Skeletal muscle tissue (tissue), 4 donors: Measurements from ENCODE around the gene GTF2H4. TPM values are rescaled to one million over a fixed set of nuclear protein-coding genes. Genes with fewer than 3 reads are reported as not detected.
A peak's percentile ranks its signal among the peaks of the same experiment; 100 is the strongest.
"Not testable (repeated sequence)": the region's sequence is repeated elsewhere in the genome, so short reads cannot be mapped to it uniquely, and the experiment has no call there.

Experiments used
- H3K27ac ChIP-seq: one replicate; pipeline ENCODE4 v1.7.0; 2013; ENCODE audit warnings: mild to moderate bottlenecking, low read depth, low read length, inconsistent platforms
- H3K27me3 ChIP-seq, 3 donors: one replicate each; pipeline ENCODE4 v1.7.0; 2013; ENCODE audit warnings: low read length in 3 of 3; ENCODE audit not compliant: control insufficient read depth in 3 of 3, insufficient read depth in 3 of 3
- H3K36me3 ChIP-seq, 3 donors: one replicate each; pipeline ENCODE4 v1.7.0; 2013; ENCODE audit warnings: low read length in 3 of 3; ENCODE audit not compliant: control insufficient read depth in 3 of 3, insufficient read depth in 3 of 3
- H3K4me1 ChIP-seq, 3 donors: one replicate each; pipeline ENCODE4 v1.7.0; 2013; ENCODE audit warnings: low read length in 3 of 3, mild to moderate bottlenecking in 3 of 3; ENCODE audit not compliant: control insufficient read depth in 3 of 3, insufficient read depth in 3 of 3
- H3K4me3 ChIP-seq, 3 donors: one replicate each; pipeline ENCODE4 v1.7.0; 2013; ENCODE audit warnings: low read length in 3 of 3
- H3K9ac ChIP-seq, 3 donors: one replicate each; pipeline ENCODE4 v1.7.0; 2013; ENCODE audit warnings: low read length in 3 of 3, mild to moderate bottlenecking in 3 of 3, moderate library complexity in 2 of 3, low read depth in 1 of 3
- H3K9me3 ChIP-seq, 3 donors: one replicate each; pipeline ENCODE4 v1.7.0; 2013; ENCODE audit warnings: low read length in 3 of 3; ENCODE audit not compliant: control insufficient read depth in 3 of 3
- total RNA-seq: library from RNA; depleted of rRNA; stranded (reverse); fragments of >200 nt; gene quantifications from one replicate; pipeline ENCODE4 v1.2.3, GENCODE V29; 2014
- donor health status: Osteomylitis.

The GTF2H4 gene
- total RNA-seq, 1 donor from 2014 or later, result 7.3 TPM

DNA sequence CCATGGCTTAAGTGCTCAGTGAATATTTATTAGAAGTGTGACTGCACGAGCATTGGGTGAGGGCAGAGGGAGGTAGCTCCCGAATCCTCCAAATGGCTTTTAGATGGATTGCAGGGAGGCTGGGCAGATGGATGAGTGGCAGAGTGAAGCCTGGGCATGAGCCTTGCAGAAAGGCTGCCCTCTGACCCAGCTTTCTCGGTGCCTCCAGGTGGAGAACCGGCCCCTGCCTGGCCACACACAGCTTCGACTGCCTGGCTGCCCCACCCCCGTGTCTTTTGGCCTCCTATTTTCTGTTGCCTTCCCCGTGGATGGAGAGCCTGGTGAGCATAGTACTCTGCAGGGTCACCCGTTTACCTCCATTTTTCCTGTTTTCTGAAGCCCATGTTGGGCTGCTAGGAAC, 9.5 kb downstream of the GTF2H4 start:
- Histone ChIP-seq H3K9ac (peak overlapping the region in 1 of 3 donors; percentile 33), H3K9me3 (no peaks in the 10 kb centered on the region), H3K27me3 (no peaks in the 10 kb centered on the region), H3K4me3 (no peak overlapping the region), H3K36me3 (peaks cover 50 to 56% (median 51%) of the 10 kb centered on the region in 3 donors), H3K27ac (no peak overlapping the region), H3K4me1 (peaks cover 24 to 32% (median 32%) of the 10 kb centered on the region in 3 donors)

DNA sequence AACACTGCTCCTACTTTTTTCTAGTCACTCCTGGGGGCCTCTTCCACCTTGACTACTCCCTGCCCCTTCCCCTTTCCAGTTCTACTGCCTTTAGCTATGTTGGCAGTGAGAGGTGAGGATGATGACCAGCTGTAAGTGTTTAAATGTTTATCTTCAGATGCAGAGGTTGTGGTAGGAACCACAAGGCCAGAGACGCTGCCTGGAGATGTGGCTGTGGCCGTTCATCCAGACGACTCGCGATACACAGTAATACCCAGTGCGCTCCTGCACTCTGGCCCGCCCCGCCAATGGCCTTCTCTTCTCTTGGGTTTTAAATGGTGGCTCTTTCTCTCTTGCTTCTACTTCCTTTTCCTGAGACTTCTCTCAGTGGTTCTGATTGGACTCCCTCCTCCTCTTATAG, 10.7 kb downstream of the GTF2H4 start:
- no peak overlapping the region for H3K27ac ChIP-seq
- peaks cover 60 to 64% (median 61%) of the 10 kb centered on the region in 3 donors for H3K36me3 ChIP-seq
- H3K27me3 ChIP-seq, result no peaks in the 10 kb centered on the region
- no peak overlapping the region for H3K9ac ChIP-seq
- no peak overlapping the region for H3K4me3 ChIP-seq
- peaks cover 19 to 25% (median 24%) of the 10 kb centered on the region in 3 donors for H3K4me1 ChIP-seq
- H3K9me3 ChIP-seq, result no peaks in the 10 kb centered on the region

DNA sequence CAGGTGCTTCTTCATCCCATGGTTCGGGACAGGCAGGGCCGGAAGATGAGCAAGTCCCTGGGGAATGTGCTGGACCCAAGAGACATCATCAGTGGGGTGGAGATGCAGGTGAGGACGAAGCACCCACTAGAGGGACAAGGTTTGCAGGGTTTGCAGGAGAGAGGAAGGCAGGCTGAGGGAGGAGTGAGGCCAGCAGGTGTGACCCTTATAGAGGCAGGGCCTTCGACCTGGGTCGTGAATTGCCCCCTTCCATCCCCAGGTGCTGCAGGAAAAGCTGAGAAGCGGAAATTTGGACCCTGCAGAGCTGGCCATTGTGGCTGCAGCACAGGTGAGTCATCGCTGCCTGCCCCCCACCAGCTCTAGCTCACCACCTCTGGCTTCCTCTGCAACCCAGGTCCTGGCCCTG, 14.4 kb downstream of the GTF2H4 start:
- Histone ChIP-seq H3K9me3 (no peaks in the 10 kb centered on the region), H3K4me3 (no peak overlapping the region), H3K9ac (no peak overlapping the region), H3K27ac (no peak overlapping the region), H3K36me3 (peaks cover 72 to 78% (median 73%) of the 10 kb centered on the region in 3 donors), H3K27me3 (no peaks in the 10 kb centered on the region), H3K4me1 (peaks cover 8 to 12% (median 10%) of the 10 kb centered on the region in 3 donors)

DNA sequence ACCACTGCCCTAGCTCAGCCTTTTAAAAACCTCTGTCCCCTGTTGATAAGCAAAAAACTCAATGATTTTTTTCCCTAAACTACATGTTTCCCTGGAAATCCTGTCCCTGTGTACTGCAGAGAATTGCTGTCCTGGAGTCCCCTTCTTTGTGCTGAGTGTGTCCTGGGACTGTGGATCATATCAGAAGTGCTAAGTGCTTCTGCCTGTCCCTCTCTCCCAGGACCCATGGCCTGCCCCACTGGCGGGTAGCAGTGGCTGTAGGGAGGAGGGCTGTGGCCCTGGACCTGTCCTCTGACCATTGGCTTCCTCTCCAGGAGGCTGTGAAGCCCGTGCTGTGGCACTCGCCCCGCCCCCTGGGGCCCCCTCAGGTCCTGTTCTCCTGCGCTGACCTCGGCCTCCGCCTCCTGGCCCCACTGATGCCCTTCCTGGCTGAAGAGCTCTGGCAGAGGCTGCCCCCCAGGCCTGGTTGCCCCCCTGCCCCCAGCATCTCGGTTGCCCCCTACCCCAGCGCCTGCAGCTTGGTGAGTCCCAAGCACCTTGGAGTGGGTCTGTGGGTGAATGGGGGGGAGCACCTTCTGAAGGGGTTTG, 16.1 kb downstream of the GTF2H4 start:
- H3K9ac ChIP-seq, H3K27me3 ChIP-seq, H3K4me3 ChIP-seq, H3K27ac ChIP-seq, H3K9me3 ChIP-seq: not testable (repeated sequence)
- H3K4me1 ChIP-seq, result peaks cover 8 to 12% (median 10%) of the 10 kb centered on the region in 3 donors
- H3K36me3 ChIP-seq, result peaks cover 60 to 66% (median 62%) of the 10 kb centered on the region in 3 donors

DNA sequence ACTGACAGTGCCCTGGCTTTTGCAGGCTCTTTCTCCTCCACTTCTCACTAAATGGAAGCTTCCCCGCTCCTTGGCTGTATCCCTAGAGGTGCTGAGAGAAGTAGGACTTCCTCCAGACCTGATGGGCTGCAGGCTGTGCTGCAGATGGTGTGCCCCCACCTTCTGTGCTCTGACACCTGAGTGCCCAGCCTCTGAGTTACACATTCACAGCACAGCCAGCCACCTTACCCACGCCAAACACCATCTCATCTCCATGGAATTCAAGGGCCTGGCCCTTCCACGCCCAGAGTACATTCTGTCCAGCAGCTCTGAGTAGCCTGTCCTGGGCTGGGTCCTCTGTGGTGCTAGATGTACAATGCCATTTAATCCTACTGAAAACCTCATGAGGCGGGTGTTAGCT, 18.6 kb downstream of the GTF2H4 start:
- Histone ChIP-seq H3K27me3 (no peaks in the 10 kb centered on the region), H3K27ac (no peak overlapping the region), H3K36me3 (peaks cover 37 to 42% (median 38%) of the 10 kb centered on the region in 3 donors)

DNA sequence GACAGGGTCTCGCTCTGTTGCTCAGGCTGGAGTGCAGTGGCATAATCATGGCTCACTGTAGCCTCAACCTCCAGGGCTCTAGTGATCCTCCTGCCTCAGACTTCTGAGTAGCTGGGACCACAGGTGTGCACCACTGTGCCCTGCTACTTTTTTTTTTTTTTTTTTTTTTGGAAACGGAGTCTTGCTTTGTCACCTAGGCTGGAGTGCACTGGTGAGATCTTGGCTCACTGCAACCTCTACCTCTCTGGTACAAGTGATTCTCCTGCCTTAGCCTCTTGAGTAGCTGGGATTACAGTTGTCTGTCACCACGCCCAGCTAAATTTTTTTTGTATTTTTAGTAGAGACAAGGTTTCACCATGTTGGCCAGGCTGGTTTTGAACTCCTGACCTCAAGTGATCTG, 19.1 kb downstream of the GTF2H4 start:
- H3K27me3 ChIP-seq, H3K9ac ChIP-seq, H3K9me3 ChIP-seq, H3K4me3 ChIP-seq, H3K27ac ChIP-seq: not testable (repeated sequence)
- H3K4me1 ChIP-seq, result peaks cover 8 to 12% (median 10%) of the 10 kb centered on the region in 3 donors
- H3K36me3 ChIP-seq, result peaks cover 32 to 38% (median 34%) of the 10 kb centered on the region in 3 donors

More for the DNA sequence above, 18.6 kb downstream of the GTF2H4 start:
- peaks cover 8 to 12% (median 10%) of the 10 kb centered on the region in 3 donors for H3K4me1 ChIP-seq
- H3K4me3 ChIP-seq, result no peak overlapping the region
- peak overlapping the region in 1 of 3 donors; percentile 25 for H3K9ac ChIP-seq
- peaks cover 3 to 5% (median 4%) of the 10 kb centered on the region in 3 donors for H3K9me3 ChIP-seq

DNA sequence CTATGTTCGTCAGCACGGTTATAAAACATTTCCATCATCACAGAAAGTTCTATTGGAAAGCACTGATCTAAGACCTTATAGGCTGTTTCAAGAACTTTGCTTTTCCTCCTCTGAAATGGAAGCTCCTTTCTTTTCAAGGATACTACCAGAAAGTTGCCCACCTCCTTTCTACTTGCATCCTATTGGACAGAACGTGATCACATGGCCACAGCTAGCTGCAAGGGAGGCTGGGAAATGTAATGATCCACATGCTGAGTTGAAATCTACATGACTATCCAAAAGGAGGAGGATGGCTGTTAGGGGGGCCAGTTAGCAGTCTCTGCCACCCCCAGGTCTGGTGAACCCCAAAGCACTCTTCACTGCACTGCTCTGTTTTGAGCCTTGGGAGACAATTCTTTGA, 20.7 kb downstream of the GTF2H4 start:
- Histone ChIP-seq H3K36me3 (peaks cover 16 to 22% (median 18%) of the 10 kb centered on the region in 3 donors), H3K9ac (no peak overlapping the region), H3K27ac (no peak overlapping the region), H3K27me3 (no peaks in the 10 kb centered on the region), H3K4me3 (no peak overlapping the region), H3K4me1 (peaks cover 8 to 12% (median 10%) of the 10 kb centered on the region in 3 donors), H3K9me3 (peaks cover 3 to 5% (median 4%) of the 10 kb centered on the region in 3 donors)

DNA sequence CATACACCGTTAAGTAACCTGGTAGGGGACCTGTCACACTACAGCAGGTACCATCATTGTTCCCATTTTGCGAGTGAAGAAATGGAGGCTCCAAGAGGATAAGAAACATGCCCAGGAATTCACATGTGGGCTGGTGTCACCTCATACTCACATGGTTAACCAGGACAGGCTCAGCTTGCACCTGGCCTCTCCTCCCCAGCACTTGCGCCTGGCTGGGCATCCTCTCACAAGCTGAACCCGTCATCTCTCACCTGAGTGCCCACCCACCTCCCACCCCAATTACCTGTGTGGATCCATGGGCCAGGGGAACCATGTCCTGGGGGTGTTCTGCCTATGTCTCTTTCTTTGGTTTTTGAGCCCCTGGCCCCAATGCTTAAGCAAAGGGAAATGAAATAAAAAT, 22.5 kb downstream of the GTF2H4 start:
- no peak overlapping the region for H3K4me3 ChIP-seq
- peaks cover 8 to 12% (median 10%) of the 10 kb centered on the region in 3 donors for H3K4me1 ChIP-seq
- H3K27me3 ChIP-seq, result no peaks in the 10 kb centered on the region
- H3K27ac ChIP-seq, result no peak overlapping the region
- peaks cover 10 to 15% (median 11%) of the 10 kb centered on the region in 3 donors for H3K36me3 ChIP-seq
- H3K9ac ChIP-seq, result no peak overlapping the region
- peaks cover 3 to 5% (median 4%) of the 10 kb centered on the region in 3 donors for H3K9me3 ChIP-seq

DNA sequence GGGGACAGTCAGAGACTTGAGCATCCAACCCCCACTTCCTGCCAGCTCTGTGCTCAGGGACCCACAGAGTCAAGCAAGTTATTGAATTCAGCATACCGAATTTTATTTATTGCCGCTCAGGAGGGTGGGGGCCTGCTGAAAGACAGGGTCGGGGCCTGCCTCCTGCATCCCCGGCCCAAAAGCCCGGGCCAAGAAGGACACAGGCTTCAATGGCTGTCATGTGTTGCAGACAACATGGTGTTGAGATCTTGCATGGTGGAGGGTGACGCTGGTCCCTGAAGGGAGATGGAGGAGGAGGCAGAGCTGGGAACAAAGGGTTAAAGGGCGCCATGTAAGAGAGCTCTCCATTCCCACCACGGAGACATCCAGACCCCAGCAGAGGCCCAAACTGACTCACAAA, 23.3 kb downstream of the GTF2H4 start:
- Histone ChIP-seq H3K9me3 (peaks cover 3 to 5% (median 4%) of the 10 kb centered on the region in 3 donors), H3K4me3 (no peak overlapping the region), H3K4me1 (peaks cover 8 to 9% (median 8%) of the 10 kb centered on the region in 3 donors), H3K27me3 (no peaks in the 10 kb centered on the region), H3K9ac (no peak overlapping the region), H3K36me3 (peaks cover 3 to 7% (median 5%) of the 10 kb centered on the region in 3 donors), H3K27ac (no peak overlapping the region)

DNA sequence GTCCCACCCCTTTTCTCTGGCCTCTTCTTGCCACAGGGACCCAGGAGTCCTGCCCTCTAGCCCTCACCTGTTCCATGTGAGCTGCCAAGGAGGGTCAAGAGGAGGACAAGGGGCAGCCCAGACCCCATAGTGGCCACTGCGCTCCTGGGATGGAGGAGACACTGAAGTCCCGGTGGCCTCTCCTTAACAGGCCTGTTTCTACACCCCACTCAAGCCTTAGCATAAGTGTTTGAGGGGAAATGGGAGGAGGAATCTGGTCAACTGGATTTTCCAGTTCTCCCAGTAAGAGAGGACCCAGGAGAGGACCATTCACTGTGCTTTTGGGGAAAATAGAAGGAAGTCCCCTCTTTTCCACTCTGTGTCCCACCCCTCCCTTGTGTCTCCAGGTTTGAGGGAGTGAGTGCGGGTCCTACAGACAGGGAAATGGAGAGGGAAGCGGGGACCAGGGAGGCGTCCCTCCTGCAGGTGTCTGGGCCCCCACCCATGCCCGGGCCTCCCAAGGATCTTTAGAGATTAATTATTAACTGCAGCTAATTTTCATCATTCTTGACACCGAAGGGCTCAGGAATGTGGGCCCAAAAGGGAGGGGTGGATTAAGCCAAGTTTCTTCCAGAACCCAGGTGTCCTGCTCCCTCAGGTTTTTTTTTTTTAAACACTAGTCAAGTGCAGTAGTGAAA, 24.1 kb downstream of the GTF2H4 start, which contains the start of gene SFTA2:
Gene SFTA2 (minus strand): TSS at position 202 of the 677 bp plus-strand sequence. CDS start 74 bp downstream, at position 128.
- peaks cover 3 to 5% (median 4%) of the 10 kb centered on the region in 3 donors for H3K9me3 ChIP-seq
- no peak within 1 kb of the TSS for H3K27ac ChIP-seq
- H3K4me1 ChIP-seq, result peaks cover 0 to under 1% (median under 1%) of the 10 kb centered on the region in 3 donors
- H3K27me3 ChIP-seq, result peaks cover 0 to 2% (median 0%) of the 10 kb centered on the region in 3 donors
- H3K36me3 ChIP-seq, result no peaks in the 10 kb centered on the region
- no peak within 1 kb of the TSS for H3K9ac ChIP-seq
- no peak within 1 kb of the TSS for H3K4me3 ChIP-seq
